Fibroblast of skin of right biceps (primary cell): ENCODE measurements around the gene DPEP1.
"Not testable (repeated sequence)": the region's sequence is repeated elsewhere in the genome, so short reads cannot be mapped to it uniquely, and the experiment has no call there.

Experiments
- DNase-seq: peaks from one replicate; pipeline ENCODE4 v3.0.0-alpha.2; 2013

The DPEP1 gene

GRCh38 chr16:89613231-89613953, at the start of gene DPEP1:
Gene DPEP1, plus strand, starts transcription at chr16:89613642. Its CDS starts 16,769 bp downstream, at chr16:89630411.
- no peak for DNase-seq

DNA sequence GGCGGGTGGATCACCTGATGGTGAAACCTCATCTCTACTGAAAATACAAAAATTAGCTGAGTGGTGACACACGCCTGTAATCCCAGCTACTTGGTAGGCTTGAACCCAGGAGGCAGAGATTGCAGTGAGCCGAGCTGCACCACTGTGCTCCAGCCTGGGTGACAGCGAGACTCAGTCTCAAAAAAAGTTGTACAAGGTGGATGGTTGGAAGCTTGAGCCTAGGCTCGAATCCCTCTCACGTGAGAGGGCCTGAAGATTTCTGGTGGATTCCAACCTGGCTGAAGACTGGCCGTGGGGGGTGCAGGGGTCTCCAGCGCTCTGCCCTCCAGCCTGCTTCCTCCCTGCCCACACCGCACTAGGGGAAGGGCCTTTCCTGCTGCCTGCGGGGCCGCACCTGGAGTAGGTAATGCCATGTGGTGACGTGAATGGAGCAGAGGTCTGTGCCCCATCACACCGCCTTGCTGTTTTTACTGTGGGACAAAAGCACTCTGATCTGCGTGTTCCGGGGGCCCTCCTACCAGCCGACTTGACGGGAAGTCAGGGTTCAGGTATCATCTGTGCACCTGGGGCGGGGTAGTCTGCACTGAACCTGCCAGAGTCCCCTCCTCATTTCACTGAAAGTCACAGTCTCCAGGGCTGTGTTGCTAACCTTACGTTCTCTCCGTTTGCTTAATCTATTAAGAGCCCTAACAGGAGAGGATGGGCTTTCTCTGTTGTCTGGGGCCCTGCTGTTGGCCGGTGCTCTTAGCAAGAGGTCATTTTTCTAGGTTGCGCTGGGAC, 48.8 kb upstream of the DPEP1 start:
- peak; percentile 6 for DNase-seq

GRCh38 chr16:89565256-89565505, 48.3 kb upstream of the DPEP1 start:
- no peak for DNase-seq

DNA sequence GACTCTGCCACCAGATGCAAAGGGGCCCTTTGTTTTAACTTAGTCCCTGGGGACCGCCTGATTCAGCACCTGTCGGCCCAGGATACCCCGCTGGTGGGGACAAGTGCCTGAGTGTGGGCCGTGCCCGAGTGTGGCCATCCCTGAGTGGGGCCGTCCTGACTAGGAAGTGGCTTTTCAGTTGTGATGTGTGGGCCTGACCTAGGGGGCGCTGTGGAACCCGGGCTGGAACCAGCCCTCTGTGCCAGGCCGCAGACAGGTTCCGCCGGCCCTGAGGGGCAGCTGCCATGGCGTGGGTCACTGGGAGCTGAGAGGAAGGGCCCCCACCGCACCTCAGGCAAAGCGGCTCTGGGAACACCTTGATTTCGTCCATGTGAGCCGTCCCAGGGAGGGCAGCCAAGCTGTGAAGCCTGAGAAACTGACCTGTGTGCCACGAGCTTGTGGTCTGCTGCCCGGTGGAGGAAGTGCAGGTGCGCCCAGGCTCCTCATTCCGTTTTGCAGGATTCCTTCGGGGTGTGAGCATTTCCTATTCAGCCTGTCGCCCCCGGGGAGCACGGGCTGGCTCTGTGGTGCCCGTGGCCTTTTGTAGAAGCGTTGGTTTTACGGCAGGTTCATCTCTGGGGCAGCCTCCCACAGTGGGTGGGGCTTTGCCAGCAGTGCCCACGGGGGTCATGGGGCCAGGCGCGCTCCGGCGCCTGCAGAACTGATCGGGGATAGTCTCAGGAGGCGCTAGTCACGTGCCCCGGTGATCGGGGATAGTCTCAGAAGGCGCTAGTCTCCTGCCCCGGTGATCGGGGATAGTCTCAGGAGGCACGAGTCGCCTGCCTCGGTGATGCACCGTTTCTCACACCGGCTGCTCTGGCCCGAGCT, 47.7 kb upstream of the DPEP1 start:
- peak; percentile 42 for DNase-seq

- DNase-seq = no peak
These were observed 45.5 kb upstream of the DPEP1 start for GRCh38 chr16:89567656-89568594.

DNA sequence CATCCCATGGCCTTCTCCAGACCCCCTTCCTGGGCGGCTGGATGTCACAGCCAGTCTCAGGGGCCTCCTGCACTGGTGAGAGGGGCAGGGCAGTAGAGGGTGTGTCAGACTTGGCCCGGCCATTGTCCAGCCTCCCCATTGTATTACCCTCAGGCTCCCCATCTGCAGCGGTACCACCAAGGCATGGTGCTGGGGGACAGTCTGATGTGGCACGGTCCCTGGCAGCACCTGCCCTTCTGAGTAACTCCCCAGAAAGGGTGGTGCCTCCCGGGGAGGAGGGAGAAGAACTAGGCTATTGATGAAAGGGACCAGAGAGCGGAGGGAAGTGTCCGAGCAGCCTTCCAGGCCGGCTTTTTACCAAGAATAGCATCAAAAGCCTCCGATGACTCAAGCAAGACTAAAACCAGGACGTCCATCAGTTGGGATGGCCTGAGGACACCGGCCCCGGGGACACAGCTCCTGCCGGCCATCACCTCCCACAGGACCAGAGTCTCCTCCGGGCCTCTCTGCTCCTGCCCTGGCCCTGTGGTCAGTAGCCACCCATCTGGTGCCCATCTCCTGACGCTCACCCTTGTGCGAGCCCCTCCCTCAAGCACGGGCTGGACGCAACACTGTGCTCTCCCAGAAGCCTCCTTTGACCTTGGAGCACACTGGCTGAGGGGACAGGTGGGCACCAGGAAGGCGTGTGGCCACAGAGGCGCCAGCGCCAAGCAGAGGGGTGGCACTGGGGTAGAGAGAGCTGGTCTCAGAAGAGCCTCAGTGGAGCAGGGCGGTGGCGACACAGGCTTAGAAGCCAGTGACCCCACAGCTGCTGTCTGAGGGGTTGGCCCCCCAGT, 43.7 kb upstream of the DPEP1 start:
- DNase-seq = no peak

DNA sequence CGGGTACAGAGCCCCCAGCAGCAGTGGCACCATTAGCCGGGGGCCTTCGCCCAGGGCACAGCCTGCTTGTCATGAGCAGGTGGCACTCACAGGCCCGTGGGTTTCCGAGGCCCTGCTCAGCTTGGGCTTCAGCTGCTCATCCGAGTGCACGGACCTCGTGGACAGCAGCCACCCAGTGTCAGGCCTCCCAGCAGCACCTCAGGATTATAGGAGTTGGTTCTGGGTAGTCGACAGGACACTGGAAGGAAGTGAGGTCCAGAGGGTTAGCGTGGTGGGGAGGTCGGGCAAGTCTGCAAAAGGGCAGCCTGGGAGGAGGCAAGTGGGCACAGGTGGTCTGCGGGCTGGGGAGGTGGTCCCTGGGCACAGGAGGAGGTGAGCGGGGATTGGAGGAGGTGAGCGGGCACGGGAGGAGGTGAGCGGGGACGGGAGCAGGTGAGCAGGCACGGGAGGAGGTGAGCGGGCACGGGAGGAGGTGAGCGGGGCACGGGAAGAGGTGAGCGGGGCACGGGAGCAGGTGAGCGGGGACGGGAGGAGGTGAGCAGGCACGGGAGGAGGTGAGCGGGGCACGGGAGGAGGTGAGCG, 43.0 kb upstream of the DPEP1 start:
- DNase-seq = no peak

GRCh38 chr16:89570983-89571598, 42.4 kb upstream of the DPEP1 start:
- DNase-seq = not testable (repeated sequence)

DNA sequence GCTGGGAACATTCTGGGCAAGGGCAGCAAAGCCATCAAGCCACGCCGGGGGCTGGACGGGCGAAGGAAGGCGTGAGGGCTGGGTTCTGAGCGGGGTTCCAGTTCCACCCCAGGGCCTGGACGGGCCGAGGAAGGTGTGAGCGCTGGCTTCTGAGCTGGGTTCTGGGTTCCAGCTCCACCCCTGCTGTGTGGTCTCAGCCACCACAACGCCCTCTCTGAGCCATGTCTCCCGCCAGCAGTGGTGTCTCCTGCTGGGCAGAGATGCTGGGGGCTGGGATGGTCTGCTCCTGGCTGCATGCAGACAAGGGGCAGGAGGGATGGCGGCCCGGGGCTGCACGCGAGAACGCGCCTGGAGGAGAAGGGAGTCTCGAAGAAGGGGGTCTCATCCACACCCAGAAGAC, 41.8 kb upstream of the DPEP1 start:
- no peak for DNase-seq

GRCh38 chr16:89572073-89572484, 41.4 kb upstream of the DPEP1 start:
- DNase-seq = peak; percentile 33

DNA sequence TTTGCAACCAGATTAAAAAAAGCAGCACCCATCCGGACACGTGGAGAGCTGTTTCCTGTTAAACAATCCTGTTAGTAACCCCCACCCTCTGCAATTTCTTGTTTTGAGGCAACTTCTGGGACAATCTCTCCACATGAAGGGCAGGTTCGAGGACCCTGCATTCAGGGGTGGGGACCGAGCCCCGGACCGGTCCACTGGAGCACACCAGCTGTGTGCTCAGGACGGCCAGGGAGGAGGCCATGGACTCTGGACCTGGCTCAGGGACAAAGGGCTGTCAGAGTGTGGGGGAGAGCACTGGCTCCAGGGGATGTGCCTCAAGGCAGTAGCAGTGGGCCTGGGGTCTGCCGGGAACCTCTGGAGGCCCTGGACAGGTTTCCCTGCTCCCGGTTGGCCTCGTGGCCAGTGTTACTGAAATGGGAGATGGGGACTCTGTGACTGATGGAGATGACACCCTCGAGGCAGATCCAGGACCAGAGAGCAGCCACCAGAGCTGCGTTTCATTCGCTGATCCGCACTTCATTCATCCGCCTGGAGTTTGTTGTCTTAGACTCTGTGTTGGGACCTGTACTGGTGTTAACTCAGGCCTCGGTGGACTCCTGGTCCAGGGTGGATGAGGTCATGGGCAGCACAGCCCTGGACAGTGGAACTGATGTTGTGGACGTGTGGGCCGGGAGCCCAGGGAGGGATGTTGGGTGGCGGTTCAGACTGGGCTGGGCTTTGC, 40.8 kb upstream of the DPEP1 start:
- no peak for DNase-seq

DNA sequence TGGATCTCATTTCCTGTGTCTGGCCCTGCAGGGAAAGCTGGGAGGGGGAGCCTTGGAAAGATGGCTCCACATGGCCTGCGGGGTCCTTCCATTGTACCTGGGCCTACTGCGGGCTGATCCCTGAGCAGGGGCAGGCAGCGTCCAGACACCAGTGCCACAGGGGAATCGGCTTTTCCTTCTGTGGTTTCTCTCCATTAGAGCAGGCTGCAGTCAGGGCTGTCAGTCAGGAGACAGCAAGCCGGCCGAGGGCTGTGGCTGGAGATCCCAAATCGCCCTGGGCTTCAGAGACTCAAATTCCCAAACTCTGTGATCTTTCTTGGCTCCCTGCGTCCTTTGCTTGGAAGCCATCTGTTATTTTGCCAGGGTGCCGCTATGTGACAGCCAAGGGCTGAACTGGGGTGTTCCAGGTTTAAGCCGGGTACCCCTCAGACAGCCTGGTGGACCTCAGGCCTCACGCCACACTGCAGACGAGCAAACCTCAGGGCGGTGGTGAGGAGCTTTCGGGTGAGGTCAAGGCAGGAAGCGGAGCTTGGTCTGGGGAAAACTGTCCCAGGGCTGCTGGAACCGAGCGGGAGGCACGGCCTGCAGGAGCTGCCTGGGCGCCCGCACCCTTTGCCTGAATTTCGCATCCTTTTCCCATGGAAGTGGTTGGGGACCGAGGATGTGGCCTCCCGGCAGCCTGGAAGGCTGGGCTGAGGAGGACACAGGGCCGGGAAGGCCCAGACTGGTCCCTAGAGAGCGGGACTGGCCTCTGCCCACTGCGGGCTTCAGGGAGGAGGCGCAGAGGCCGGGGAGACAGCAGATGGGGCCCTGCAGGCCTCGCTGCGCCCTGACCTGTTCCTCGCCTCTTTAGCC, 39.4 kb upstream of the DPEP1 start:
- no peak for DNase-seq

GRCh38 chr16:89574681-89575246, 38.7 kb upstream of the DPEP1 start:
- peak; percentile 75 for DNase-seq

DNA sequence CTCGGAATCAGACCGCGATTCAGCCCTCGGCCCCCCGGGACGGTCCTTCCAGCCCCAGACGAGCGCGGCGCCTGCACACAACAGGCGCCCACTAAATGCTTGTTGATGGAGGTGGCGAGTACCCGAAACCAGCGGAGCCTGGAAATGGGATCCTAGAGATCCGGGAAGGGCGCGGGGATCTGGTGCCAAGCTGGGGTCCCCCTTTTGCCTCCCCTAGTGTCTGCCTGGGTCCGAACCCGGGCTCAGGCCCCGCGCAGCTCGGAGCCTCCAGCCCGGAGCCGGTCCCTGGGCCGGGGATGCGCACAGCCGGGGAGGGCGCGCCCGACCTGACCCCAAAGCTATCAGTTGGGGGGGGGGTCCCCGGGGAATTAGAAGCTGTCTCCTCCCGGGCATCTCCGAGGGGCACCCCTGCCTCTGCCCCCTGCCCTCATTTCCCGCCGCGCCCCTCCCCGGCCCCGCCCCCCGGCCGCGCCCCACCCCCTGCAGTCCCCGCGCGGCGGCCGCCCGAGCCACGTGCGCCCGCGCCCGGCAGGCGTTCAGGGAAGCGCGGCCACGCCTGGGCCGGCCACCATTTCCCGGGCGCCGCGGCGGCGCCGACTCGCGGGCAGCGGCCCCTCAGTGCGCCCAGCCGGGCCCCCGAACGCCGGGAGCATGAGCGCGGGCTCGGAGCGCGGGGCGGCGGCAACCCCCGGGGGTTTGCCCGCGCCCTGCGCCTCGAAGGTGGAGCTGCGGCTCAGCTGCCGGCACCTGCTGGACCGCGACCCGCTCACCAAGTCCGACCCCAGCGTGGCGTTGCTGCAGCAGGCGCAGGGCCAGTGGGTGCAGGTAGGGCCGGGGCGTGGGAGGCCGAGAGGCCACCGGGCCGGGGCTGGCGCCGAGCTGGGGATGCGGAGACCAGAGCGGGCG, 37.9 kb upstream of the DPEP1 start, which contains the start of gene CPNE7:
TSS of gene CPNE7 (plus strand) at position 512 of the 906 bp plus-strand sequence. CDS start at position 652, 140 bp downstream.
- DNase-seq = peak; percentile 18

DNA sequence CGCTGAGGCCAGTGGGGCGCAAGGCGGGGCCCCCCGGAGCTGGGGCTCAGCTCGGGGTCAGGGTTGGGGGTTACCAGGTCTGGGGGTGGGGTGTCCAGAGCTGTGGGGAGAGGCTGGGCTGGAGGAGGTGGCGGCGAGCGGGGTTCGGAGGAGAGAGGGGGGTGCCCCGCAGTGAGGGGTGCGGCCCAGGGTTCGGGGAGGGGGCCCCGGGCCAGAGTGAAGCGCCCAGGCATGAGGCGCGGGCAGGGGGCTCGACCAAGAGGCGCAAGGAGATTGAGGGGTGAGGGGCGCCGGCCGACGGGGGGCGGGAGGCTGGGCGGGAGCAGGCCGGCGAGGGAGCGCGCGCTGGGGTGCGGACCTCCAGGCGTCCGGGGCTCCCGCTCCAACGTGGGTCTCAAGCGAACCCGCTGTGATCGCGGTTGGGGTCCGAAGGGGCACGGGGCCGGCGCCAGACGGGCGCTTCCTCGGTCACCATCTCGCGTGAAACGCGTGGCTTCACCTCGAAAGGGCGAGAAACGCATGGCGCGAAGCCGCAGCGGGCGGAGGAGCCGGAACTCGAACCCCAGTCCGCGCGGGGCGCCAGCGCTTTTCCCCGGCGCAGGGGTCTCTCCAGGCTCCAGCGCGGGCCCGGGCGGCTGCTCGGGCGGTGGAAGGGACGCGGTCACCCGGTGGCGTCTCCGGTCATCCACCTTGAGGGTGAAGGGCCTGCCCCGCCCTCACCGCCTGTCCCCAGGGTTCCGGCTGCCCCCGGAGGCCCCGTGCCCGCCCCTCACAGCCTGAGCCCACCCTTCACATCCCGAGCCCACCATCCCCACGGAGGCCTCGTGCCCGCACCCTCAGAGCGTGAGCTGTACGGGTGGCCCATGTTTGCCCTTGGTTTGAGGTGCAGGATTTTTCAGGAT, 37.0 kb upstream of the DPEP1 start:
- DNase-seq = no peak

DNA sequence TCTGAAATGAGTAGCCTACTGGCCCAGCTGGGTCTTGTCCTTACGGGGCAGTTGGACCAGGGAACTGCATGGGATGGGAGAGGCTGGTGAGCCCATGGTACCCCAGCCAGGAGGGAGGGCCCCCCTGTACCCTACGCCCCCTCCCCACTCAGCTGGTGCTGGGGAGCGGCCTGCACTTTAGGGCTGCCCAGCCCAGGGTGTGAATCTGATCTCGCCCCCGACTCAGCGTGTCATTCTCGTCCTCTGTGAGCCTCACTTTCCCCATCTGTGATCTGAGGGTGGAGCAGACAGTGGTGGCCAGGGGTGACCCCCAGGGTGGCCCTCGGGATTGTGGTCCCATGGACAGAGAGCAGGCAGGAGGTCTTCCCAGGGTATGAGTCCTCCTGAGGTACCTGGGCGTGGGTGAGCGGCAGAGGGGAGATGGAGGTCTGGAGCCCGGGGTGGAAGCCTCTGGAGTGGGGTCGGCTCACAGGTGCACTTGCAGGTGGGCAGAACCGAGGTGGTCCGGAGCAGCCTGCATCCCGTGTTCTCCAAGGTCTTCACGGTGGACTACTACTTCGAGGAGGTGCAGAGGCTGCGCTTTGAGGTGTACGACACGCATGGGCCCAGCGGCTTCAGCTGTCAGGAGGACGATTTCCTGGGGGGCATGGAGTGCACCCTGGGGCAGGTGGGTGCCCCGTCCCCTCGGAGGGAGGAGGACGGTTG, 36.2 kb upstream of the DPEP1 start:
- DNase-seq = no peak
